ENCODE results near the gene COL27A1. TPM values are rescaled to one million over a fixed set of nuclear protein-coding genes. Genes with fewer than 3 reads are reported as not detected.

Gene COL27A1
- total and polyA plus RNA-seq, 7 donors = 1.4 to 13.3 (median 4.3) TPM

GRCh38 chr9:114248299-114248707 is 93.0 kb downstream of the COL27A1 start:
- Histone ChIP-seq H3K36me3 (no peaks in the 10 kb centered on the region), H3K4me3 (no peak overlapping the region), H3K27me3 (no peaks in the 10 kb centered on the region), H3K9me3 (no peaks in the 10 kb centered on the region), H3K27ac (peak overlapping the region in 3 of 4 donors; percentile 72 to 79 (median 77)), H3K4me1 (peaks cover 0 to 35% (median 32%) of the 10 kb centered on the region in 4 donors)
- WGBS, 2 donors = 85 to 92% methylated on average over 11 of the region's 11 CpGs
- DNase-seq = no peak
- intact Hi-C loops (cut with DNase I) = loop anchor here (5.0 kb wide), 2 partner anchors 36 to 71 kb away; no protein-coding TSS in a partner anchor
- no peak for TF ChIP-seq POLR2A (IDR thresholded peaks at IDR 0.05)
- no peak for TF ChIP-seq CTCF (IDR thresholded peaks at IDR 0.05)
- TF ChIP-seq EP300 (IDR thresholded peaks at IDR 0.05) = no peak
- TF ChIP-seq POLR2AphosphoS5 (IDR thresholded peaks at IDR 0.05) = no peak

- Histone ChIP-seq H3K4me3 (peak overlapping the region in 3 of 4 donors; percentile 15 to 24 (median 18)), H3K36me3 (no peaks in the 10 kb centered on the region), H3K9me3 (no peaks in the 10 kb centered on the region), H3K27ac (peak overlapping the region; percentile 65 to 79 (median 74)), H3K4me1 (peaks cover 0 to 35% (median 32%) of the 10 kb centered on the region in 4 donors), H3K27me3 (no peaks in the 10 kb centered on the region)
- intact Hi-C loops (cut with DNase I) = loop anchor here (1.0 to 5.0 kb wide), 3 partner anchors 37 to 94 kb away; partner anchors contain the start of gene COL27A1
- TF ChIP-seq POLR2AphosphoS5 (IDR thresholded peaks at IDR 0.05) (no peak), CTCF (IDR thresholded peaks at IDR 0.05) (no peak), POLR2A (IDR thresholded peaks at IDR 0.05) (no peak), EP300 (IDR thresholded peaks at IDR 0.05) (no peak)
- 88 to 90% methylated on average over 21 of the region's 21 CpGs for WGBS, 2 donors
- no peak for DNase-seq
Measured at GRCh38 chr9:114249424-114250234, 94.3 kb downstream of the COL27A1 start.

GRCh38 chr9:114250235-114250568 is 94.9 kb downstream of the COL27A1 start:
- peak overlapping the region; percentile 65 to 79 (median 74) for H3K27ac ChIP-seq
- H3K27me3 ChIP-seq = no peaks in the 10 kb centered on the region
- H3K36me3 ChIP-seq = no peaks in the 10 kb centered on the region
- peak overlapping the region in 3 of 4 donors; percentile 15 to 24 (median 18) for H3K4me3 ChIP-seq
- TF ChIP-seq EP300 (IDR thresholded peaks at IDR 0.05) = no peak
- TF ChIP-seq POLR2A (IDR thresholded peaks at IDR 0.05) = no peak
- peak in 3 of 4 donors; percentile 31 to 50 (median 36) for TF ChIP-seq POLR2AphosphoS5 (IDR thresholded peaks at IDR 0.05)
- TF ChIP-seq CTCF (IDR thresholded peaks at IDR 0.05) = no peak
- H3K9me3 ChIP-seq = no peaks in the 10 kb centered on the region
- DNase-seq = peak; percentile 93
- intact Hi-C loops (cut with DNase I) = loop anchor here (1.0 kb wide), 1 partner anchor 95 kb away; the partner anchor contains the start of gene COL27A1
- peaks cover 0 to 35% (median 32%) of the 10 kb centered on the region in 4 donors for H3K4me1 ChIP-seq
- 74 to 78% methylated on average over 13 of the region's 13 CpGs for WGBS, 2 donors

GRCh38 chr9:114250648-114251047 is 95.3 kb downstream of the COL27A1 start:
- H3K36me3 ChIP-seq = no peaks in the 10 kb centered on the region
- H3K4me1 ChIP-seq = peaks cover 0 to 35% (median 32%) of the 10 kb centered on the region in 4 donors
- 81 to 87% methylated on average over 3 of the region's 3 CpGs for WGBS, 2 donors
- intact Hi-C loops (cut with DNase I) = loop anchor here (1.0 kb wide), 1 partner anchor 95 kb away; the partner anchor contains the start of gene COL27A1
- H3K27ac ChIP-seq = peak overlapping the region; percentile 65 to 79 (median 74)
- no peak for TF ChIP-seq EP300 (IDR thresholded peaks at IDR 0.05)
- no peak for TF ChIP-seq POLR2A (IDR thresholded peaks at IDR 0.05)
- no peak for TF ChIP-seq CTCF (IDR thresholded peaks at IDR 0.05)
- TF ChIP-seq POLR2AphosphoS5 (IDR thresholded peaks at IDR 0.05) = no peak
- DNase-seq = no peak
- no peaks in the 10 kb centered on the region for H3K9me3 ChIP-seq
- peak overlapping the region in 1 of 4 donors; percentile 24 for H3K4me3 ChIP-seq
- no peaks in the 10 kb centered on the region for H3K27me3 ChIP-seq
